Measurements from ENCODE around the gene CDH12.

Gene CDH12

GRCh38 chr5:22649074-22649473 is 204.1 kb downstream of the CDH12 start:
- TF ChIP-seq GATA2 (IDR thresholded peaks at IDR 0.05; ENCODE audit: low read depth, low read length), result no peak
- TF ChIP-seq GATA3 (IDR thresholded peaks at IDR 0.05; ENCODE audit: low read depth, low read length), result no peak

- TF ChIP-seq GATA2 (IDR thresholded peaks at IDR 0.05; ENCODE audit: low read depth, low read length), result no peak
- TF ChIP-seq GATA3 (IDR thresholded peaks at IDR 0.05; ENCODE audit: low read depth, low read length), result no peak
These were observed 208.3 kb downstream of the CDH12 start for GRCh38 chr5:22644859-22645258.

- TF ChIP-seq GATA2 (IDR thresholded peaks at IDR 0.05; ENCODE audit: low read depth, low read length) (no peak), GATA3 (IDR thresholded peaks at IDR 0.05; ENCODE audit: low read depth, low read length) (no peak)
These were observed 209.8 kb downstream of the CDH12 start for GRCh38 chr5:22643356-22643755.

GRCh38 chr5:22631683-22632082 is 221.5 kb downstream of the CDH12 start:
- TF ChIP-seq GATA2 (IDR thresholded peaks at IDR 0.05; ENCODE audit: low read depth, low read length), result no peak
- no peak for TF ChIP-seq GATA3 (IDR thresholded peaks at IDR 0.05; ENCODE audit: low read depth, low read length)

DNA sequence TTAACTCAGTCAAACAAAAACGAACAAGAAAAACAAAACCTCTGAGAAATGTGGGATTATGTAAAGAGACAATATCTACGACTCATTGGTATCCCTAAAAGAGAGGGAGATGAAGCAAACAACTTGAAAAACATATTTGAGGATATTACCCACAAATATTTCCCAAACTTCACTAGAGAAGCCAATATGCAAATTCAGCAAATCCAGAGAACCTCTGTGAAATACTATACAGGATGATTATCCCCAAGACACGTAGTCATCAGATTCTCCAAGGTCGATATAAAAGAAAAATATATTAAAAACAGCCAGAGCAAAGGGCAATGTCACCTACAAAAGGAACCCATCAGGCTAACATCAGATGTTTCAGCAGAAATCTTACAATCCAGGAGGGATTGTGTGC is 226.1 kb downstream of the CDH12 start:
- TF ChIP-seq GATA3 (IDR thresholded peaks at IDR 0.05; ENCODE audit: low read depth, low read length), result no peak

DNA sequence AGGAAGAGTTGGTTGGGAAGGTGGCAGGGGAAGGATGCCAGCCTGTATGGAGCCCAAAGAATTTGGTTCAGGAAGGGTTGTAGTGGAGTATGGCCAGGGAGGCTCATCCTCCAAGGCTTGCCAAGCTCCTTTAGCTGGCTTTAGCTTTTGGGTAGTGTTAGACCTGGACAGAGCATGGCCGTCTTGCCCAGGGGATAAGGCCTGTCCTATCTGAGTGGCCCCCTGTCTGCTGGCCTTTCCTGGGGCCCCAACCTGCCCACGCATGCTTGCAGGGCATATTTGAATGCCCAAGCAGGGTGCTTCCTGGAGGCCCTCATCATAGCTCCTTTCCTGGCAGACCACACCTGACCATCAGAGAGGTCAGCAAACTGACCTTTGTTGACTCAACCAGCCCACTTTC is 227.7 kb downstream of the CDH12 start:
- no peak for TF ChIP-seq GATA2 (IDR thresholded peaks at IDR 0.05; ENCODE audit: low read depth, low read length)
- TF ChIP-seq GATA3 (IDR thresholded peaks at IDR 0.05; ENCODE audit: low read depth, low read length), result no peak

DNA sequence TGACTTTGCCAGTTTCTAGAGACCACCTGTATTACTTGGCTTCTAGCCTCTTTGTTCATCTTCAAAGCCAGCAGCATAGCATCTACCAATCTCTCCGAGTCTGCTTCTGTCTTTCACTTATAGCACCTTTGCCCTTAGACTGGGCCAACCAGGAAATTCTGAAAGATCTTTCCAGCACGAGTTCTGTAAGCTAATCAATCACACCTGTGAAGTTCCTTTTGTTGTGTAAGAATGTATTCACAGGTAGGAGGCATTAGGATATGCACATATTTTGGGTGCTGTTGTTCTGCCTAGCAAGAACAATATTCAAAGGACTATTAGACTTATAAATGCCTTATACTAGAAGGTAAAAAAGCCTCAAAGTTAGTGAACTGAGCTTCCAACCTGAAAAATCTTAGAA is 232.1 kb downstream of the CDH12 start:
- TF ChIP-seq GATA3 (IDR thresholded peaks at IDR 0.05; ENCODE audit: low read depth, low read length), result no peak
- no peak for TF ChIP-seq GATA2 (IDR thresholded peaks at IDR 0.05; ENCODE audit: low read depth, low read length)

GRCh38 chr5:22615964-22616363 is 237.2 kb downstream of the CDH12 start:
- no peak for TF ChIP-seq GATA3 (IDR thresholded peaks at IDR 0.05; ENCODE audit: low read depth, low read length)

DNA sequence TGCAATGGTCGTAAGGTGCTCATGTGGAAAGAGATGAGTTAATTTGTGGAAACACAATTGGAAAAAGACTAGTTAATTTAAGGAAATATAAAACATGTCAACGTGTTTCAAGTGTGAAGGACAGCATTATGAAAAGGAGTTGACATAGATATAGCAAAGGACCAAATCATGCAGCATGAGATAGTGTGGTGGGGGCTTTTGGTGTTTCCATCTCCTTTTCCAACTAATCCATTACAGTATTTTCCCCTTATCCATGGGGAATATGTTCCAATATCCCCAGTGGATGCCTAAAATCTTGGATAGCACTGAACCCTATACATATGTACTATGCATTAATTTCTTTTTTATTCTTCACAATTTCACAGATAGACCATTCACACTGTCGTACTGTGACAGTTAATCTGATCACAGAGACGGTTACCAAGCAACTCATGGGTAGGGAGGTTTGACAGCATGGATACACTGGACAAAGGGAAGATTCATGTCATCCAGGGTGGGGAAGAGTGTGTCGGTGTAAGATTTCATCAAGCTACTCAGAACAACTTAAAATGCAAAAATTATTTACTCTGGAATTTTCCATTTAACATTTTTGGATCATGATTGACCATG is 238.6 kb downstream of the CDH12 start:
- TF ChIP-seq GATA3 (IDR thresholded peaks at IDR 0.05; ENCODE audit: low read depth, low read length), result no peak
- TF ChIP-seq GATA2 (IDR thresholded peaks at IDR 0.05; ENCODE audit: low read depth, low read length), result no peak

DNA sequence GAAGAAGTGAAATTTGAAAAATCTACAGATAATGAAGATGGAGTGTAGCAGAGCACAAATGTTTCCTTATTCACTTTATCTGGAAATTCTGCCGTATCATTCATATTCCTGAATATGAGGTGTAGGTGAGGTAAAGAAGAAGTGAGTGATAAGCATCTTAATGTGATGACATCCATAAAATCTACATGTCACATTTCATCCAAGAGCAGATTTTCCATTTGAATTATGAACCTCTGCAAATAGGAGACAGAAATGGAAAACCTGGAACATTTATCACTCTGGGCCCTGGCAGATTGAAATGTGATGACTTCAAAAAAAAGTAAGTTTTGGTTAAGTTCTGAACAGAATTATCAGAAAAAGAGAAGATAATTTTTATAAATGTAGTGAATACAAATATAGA is 240.2 kb downstream of the CDH12 start:
- TF ChIP-seq GATA3 (IDR thresholded peaks at IDR 0.05; ENCODE audit: low read depth, low read length), result no peak
- TF ChIP-seq GATA2 (IDR thresholded peaks at IDR 0.05; ENCODE audit: low read depth, low read length), result no peak

- TF ChIP-seq GATA2 (IDR thresholded peaks at IDR 0.05; ENCODE audit: low read depth, low read length), result no peak
- TF ChIP-seq GATA3 (IDR thresholded peaks at IDR 0.05; ENCODE audit: low read depth, low read length), result no peak
These were observed 241.8 kb downstream of the CDH12 start for GRCh38 chr5:22611327-22611726.

- TF ChIP-seq GATA2 (IDR thresholded peaks at IDR 0.05; ENCODE audit: low read depth, low read length), result no peak
- TF ChIP-seq GATA3 (IDR thresholded peaks at IDR 0.05; ENCODE audit: low read depth, low read length), result no peak
These were observed 247.7 kb downstream of the CDH12 start for GRCh38 chr5:22605473-22605872.

DNA sequence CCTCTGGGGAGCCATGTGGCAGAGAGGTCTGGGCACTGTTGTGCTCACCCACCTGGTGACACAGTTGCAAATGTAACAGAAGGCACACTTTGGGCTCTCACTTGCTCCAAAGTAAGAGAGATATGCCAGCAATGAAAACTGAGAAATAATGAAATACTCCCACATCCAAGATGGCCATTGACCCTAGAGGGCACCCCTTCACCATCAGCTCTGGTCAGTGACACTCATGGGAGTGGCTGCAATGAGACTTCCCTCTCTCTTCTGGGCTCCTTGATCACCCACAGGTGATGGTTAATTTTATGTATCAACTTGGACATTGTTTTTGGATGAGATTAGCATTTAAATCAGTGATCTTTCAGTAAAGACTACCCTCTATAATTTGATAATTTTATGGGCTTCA is 248.4 kb downstream of the CDH12 start:
- TF ChIP-seq GATA2 (IDR thresholded peaks at IDR 0.05; ENCODE audit: low read depth, low read length), result no peak
- no peak for TF ChIP-seq GATA3 (IDR thresholded peaks at IDR 0.05; ENCODE audit: low read depth, low read length)

DNA sequence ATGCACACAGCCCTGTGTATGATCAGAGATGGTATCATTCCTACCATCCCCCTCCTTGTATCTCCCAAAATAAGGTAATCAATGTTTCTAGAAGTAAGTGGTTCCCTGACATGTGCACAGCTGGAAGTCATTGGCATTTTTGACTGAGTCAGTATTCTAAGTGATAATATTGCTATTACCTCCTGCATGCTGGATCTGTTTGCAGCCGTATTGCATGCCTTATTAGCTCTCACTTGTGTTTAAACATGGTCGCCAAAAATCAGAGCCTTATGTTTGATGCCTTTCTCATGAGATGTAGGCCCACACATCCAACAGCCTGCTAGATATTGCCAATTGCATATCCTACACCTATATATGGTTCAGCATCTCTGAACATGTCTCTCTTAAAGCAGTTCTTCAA is 254.3 kb downstream of the CDH12 start:
- TF ChIP-seq GATA3 (IDR thresholded peaks at IDR 0.05; ENCODE audit: low read depth, low read length) (no peak), GATA2 (IDR thresholded peaks at IDR 0.05; ENCODE audit: low read depth, low read length) (no peak)

GRCh38 chr5:22596404-22596970 is 256.7 kb downstream of the CDH12 start:
- TF ChIP-seq GATA2 (IDR thresholded peaks at IDR 0.05; ENCODE audit: low read depth, low read length) (no peak), GATA3 (IDR thresholded peaks at IDR 0.05; ENCODE audit: low read depth, low read length) (no peak)

GRCh38 chr5:22594491-22594890 is 258.7 kb downstream of the CDH12 start:
- TF ChIP-seq GATA3 (IDR thresholded peaks at IDR 0.05; ENCODE audit: low read depth, low read length) (no peak), GATA2 (IDR thresholded peaks at IDR 0.05; ENCODE audit: low read depth, low read length) (no peak)

Measured in SH-SY5Y (cell line).